ENCODE results near the gene FRRS1L. TPM values are rescaled to one million over a fixed set of nuclear protein-coding genes. Genes with fewer than 3 reads are reported as not detected.

Gene FRRS1L
- total RNA-seq, 1 donor from 2014 or later = under 0.01 TPM

DNA sequence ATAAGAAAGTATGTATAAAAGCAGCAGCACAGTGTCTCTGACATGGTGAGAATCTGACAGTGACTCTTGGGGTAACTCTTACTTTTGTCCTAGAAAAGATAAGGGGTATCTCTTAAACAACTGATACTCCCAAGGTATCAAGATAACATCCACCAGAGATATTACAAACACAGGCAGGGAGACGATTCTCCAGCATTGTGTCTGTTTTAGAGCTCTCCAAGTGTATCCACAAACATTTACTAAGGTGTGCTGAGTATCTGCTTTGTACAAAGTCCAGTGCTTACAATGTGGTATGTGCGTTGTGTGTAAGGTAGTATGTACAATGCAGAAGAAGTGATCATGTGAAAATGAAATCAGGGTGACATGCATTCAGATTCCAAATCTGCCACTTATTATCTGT, 42.9 kb downstream of the FRRS1L start:
- DNase-seq (ENCODE audit: low read depth) = no peak
- H3K36me3 ChIP-seq (ENCODE audit: control insufficient read depth, insufficient read depth, low read length) = no peaks in the 10 kb centered on the region
- no peaks in the 10 kb centered on the region for H3K27me3 ChIP-seq (ENCODE audit: control insufficient read depth, insufficient read depth, low read length)
- H3K4me3 ChIP-seq (ENCODE audit: low read depth, low read length) = no peak overlapping the region
- TF ChIP-seq, protein P1, sequence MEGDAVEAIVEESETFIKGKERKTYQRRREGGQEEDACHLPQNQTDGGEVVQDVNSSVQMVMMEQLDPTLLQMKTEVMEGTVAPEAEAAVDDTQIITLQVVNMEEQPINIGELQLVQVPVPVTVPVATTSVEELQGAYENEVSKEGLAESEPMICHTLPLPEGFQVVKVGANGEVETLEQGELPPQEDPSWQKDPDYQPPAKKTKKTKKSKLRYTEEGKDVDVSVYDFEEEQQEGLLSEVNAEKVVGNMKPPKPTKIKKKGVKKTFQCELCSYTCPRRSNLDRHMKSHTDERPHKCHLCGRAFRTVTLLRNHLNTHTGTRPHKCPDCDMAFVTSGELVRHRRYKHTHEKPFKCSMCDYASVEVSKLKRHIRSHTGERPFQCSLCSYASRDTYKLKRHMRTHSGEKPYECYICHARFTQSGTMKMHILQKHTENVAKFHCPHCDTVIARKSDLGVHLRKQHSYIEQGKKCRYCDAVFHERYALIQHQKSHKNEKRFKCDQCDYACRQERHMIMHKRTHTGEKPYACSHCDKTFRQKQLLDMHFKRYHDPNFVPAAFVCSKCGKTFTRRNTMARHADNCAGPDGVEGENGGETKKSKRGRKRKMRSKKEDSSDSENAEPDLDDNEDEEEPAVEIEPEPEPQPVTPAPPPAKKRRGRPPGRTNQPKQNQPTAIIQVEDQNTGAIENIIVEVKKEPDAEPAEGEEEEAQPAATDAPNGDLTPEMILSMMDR (IDR thresholded peaks at IDR 0.05; ENCODE audit: insufficient read depth, low read length, poor library complexity, severe bottlenecking) = no peak

DNA sequence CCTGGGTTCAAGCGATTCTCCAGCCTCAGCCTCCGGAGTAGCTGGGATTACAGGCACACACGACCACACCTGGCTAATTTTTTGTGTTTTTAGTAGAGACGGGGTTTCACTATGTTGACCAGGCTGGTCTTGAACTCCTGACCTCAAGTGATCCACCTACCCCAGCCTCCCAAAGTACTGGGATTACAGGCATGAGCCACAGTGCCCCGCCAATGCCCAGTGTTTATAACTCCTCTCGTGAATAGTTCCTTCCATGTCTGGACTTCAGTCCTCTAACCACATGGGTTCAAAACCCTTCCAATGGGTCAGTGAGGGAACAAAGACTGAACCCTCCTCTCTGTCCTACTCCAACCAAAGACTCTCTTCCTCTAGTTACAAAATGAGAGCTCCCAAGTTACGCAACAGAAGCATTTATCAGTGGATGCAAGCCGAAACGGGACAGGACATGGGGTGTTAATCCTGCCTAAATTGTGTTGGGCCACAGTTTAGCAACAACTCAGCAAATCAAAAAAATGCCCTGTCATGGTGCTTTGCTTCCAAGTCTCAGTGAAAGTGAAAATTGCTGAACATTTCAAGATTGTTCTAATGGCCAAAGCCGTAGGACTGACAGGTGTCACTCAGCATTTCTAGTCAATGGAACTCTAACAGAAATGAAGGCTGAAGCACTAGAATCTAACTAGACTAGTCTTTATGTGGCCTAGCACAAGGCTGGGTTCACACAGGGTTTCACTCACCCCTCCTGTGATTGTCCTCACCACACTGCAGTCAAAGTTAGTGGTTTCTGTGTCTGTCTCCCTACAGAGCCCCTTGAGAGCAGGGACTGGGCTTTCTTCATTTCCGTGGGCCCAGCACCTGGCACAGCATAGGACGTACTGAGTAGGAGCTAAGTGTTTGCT, 44.1 kb downstream of the FRRS1L start:
- Histone ChIP-seq H3K27me3 (ENCODE audit: control insufficient read depth, insufficient read depth, low read length) (no peaks in the 10 kb centered on the region), H3K36me3 (ENCODE audit: control insufficient read depth, insufficient read depth, low read length) (no peaks in the 10 kb centered on the region), H3K4me3 (ENCODE audit: low read depth, low read length) (no peak overlapping the region)
- TF ChIP-seq, protein P1 (IDR thresholded peaks at IDR 0.05; ENCODE audit: insufficient read depth, low read length, poor library complexity, severe bottlenecking) = no peak
- no peak for DNase-seq (ENCODE audit: low read depth)

DNA sequence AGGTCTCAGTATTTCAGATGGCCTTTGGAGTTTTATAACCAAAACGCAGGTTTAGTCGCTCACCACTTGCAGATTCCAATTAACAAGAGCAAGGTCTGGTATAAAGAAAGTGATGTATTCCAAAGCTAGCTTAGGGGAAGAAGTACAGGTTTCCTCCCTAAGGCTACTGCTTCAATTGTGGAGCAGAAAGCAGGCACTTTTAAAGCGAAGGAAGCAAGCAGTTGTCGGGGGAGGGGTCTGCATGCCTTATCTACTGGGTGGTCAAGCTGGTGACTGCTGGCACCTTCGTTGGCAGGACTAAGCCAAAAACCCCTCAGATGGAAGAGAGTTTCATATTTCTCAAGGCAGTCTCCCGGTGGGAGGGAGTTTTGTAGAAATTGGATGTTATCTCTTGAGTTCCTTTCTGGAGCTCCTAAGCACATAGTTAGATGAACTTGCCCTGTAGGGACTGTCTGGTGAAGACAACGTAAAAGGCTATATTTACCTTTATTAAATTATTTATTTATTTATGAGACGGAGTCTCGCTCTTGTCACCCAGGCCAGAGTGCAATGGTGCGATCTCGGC, 45.7 kb downstream of the FRRS1L start:
- TF ChIP-seq, protein P1 (IDR thresholded peaks at IDR 0.05; ENCODE audit: insufficient read depth, low read length, poor library complexity, severe bottlenecking) = no peak
- no peak overlapping the region for H3K4me3 ChIP-seq (ENCODE audit: low read depth, low read length)
- no peaks in the 10 kb centered on the region for H3K27me3 ChIP-seq (ENCODE audit: control insufficient read depth, insufficient read depth, low read length)
- no peak for DNase-seq (ENCODE audit: low read depth)
- no peaks in the 10 kb centered on the region for H3K36me3 ChIP-seq (ENCODE audit: control insufficient read depth, insufficient read depth, low read length)

DNA sequence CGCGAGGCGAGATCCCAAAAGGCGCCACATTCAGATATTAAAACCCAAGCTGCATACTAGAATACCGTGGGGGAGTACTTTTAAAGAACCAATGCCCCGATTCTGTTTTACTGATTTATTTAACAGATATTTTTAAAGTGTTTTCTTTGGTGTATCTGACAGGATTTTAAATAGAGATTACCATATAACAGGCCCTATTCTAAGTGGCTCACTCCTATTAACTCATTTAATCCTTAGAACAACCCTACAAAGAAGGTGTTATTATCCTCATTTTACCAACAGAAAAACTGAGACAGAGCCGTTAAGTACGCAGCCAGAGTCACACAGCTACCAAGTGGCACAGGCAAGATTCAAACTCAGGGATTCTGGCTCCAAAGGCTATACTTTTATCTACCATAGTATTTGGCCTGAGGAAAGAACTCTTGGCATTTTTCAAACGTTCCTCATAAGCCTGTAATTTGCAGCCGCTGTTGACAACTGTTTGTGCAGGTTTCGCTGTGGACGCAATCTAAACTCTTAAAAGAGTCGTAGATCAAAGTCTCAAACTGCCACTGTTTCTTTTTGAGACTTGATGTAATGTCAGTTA, 46.8 kb downstream of the FRRS1L start:
- TF ChIP-seq, protein P1 (IDR thresholded peaks at IDR 0.05; ENCODE audit: insufficient read depth, low read length, poor library complexity, severe bottlenecking) = no peak
- no peak for DNase-seq (ENCODE audit: low read depth)
- H3K4me3 ChIP-seq (ENCODE audit: low read depth, low read length) = no peak overlapping the region
- H3K27me3 ChIP-seq (ENCODE audit: control insufficient read depth, insufficient read depth, low read length) = no peaks in the 10 kb centered on the region
- no peaks in the 10 kb centered on the region for H3K36me3 ChIP-seq (ENCODE audit: control insufficient read depth, insufficient read depth, low read length)

DNA sequence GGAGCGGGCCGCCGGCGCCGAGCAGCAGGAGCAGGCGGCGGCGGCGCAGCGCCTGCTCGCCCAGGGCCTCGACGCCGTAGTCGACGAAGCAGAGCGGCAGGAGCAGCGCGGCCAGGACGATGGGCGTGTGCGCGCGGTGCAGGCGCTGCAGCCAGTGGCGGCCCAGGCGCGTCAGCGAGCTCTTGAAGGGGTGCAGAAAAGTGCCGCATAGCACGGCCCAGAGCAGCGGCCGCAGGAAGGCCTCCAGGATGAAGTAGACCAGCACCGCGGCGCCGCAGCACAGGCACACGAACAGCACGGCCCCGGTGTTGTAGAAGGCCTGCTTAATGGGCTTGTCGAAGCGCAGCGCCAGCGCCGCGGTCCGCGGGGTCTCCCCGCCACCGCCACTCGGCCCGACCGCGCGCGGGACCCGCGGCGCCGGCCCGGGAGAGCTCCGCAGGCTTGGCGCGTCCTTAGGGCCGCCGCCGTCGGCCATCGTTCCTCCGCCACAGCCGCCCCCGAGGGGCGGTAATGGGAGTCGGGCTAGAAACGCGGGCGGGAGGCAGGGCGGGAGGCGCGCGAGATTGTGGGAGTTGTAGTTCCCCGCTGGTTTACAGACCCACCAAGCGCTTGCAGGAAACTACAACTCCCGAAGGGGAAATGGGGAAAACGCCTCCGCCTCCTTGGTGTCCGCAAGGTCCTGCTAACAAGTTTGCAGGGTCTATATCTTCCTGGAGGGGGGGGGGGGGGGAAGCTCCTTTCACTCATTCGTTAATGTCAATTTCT, 47.4 kb downstream of the FRRS1L start, which contains the start of gene TMEM245:
Gene TMEM245, minus strand, starts transcription at position 509 of the 765 bp plus-strand sequence. Its CDS starts 34 bp downstream, at position 475.
- Histone ChIP-seq H3K27me3 (ENCODE audit: control insufficient read depth, insufficient read depth, low read length) (no peaks in the 10 kb centered on the region), H3K4me3 (ENCODE audit: low read depth, low read length) (peak within 1 kb of the TSS; percentile 76), H3K36me3 (ENCODE audit: control insufficient read depth, insufficient read depth, low read length) (no peaks in the 10 kb centered on the region)
- TF ChIP-seq, protein P1 (IDR thresholded peaks at IDR 0.05; ENCODE audit: insufficient read depth, low read length, poor library complexity, severe bottlenecking) = no peak
- DNase-seq (ENCODE audit: low read depth) = peak; percentile 100

Data from kidney epithelial cell (primary cell).